Measurements from ENCODE around the gene DMTF1. TPM values are rescaled to one million over a fixed set of nuclear protein-coding genes. Genes with fewer than 3 reads are reported as not detected.

DMTF1 gene
- total and polyA plus RNA-seq, 9 of the 15 experiments (the other 6 are each of a cell fraction or from before 2014, with no cell fraction given), result 25.7 to 208 (median 74.7) TPM

- H2AFZ ChIP-seq (ENCODE audit: low read depth, low read length), result no peak overlapping the region
- POLR2A ChIA-PET, result interaction anchor here (0.6 to 1.1 kb wide), 2 partner anchors 19 to 187 kb away, joined by 3 read pairs; no protein-coding TSS in a partner anchor
- H3K9me1 ChIP-seq (ENCODE audit: control insufficient read depth, insufficient read depth, low read length), result no peaks in the 10 kb centered on the region
- 71% methylated on average over 2 of the region's 2 CpGs for WGBS (ENCODE audit: insufficient coverage, low coverage, missing lambda C conversion rate)
- peaks cover 3 to 20% of the 10 kb centered on the region in 2 experiments; a peak in 2 of 5 replicates for H3K4me1 ChIP-seq (replicated peaks in 1 of 2; ENCODE audit: control insufficient read depth in 2 of 2, insufficient read depth in 2 of 2, low read length in 2 of 2)
- H4K20me1 ChIP-seq (replicated peaks; ENCODE audit: control insufficient read depth, insufficient read depth, low read length), result 0 out of 2 replicates have a peak, but pooled peaks cover 3% of the 10 kb centered on the region
- no peak overlapping the region for H3K9ac ChIP-seq (ENCODE audit: insufficient read depth in 1 of 2, low read depth in 2 of 2, low read length in 2 of 2)
- no peak for TF ChIP-seq MAFG (tag; conservative IDR thresholded peaks at IDR 0.05)
- no peak for TF ChIP-seq CBX2 (IDR thresholded peaks at IDR 0.05; ENCODE audit: insufficient read depth, low read length, poor library complexity, severe bottlenecking)
- no peak for TF ChIP-seq XRCC5 (IDR thresholded peaks at IDR 0.05; ENCODE audit: low read depth, low read length)
- no peak for TF ChIP-seq ZHX1 (conservative IDR thresholded peaks at IDR 0.05; ENCODE audit: low read length)
- no peak for TF ChIP-seq MTF1 (CRISPR knock-in tag; IDR thresholded peaks at IDR 0.05; ENCODE audit: borderline replicate concordance)
- TF ChIP-seq ZBTB34 (CRISPR knock-in tag; IDR thresholded peaks at IDR 0.05), result no peak
- TF ChIP-seq ATF2 (CRISPR knock-in tag; IDR thresholded peaks at IDR 0.05), result no peak
- TF ChIP-seq MEF2A (IDR thresholded peaks at IDR 0.05; ENCODE audit: control insufficient read depth, low read depth, low read length), result no peak
- no peak for TF ChIP-seq ARID3B (CRISPR knock-in tag; IDR thresholded peaks at IDR 0.05; ENCODE audit: borderline replicate concordance)
- TF ChIP-seq MLX (CRISPR knock-in tag; conservative IDR thresholded peaks at IDR 0.05), result no peak
- no peak for TF ChIP-seq MYBL2 (IDR thresholded peaks at IDR 0.05; ENCODE audit: low read depth)
- no peak for TF ChIP-seq MYBL2 (CRISPR knock-in tag; IDR thresholded peaks at IDR 0.05; ENCODE audit: borderline replicate concordance)
- H3K27ac ChIP-seq (ENCODE audit: extremely low read depth, low read depth, low read length), result no peak overlapping the region
- H3K4me3 ChIP-seq, result no peak overlapping the region
- CTCF ChIA-PET (ENCODE audit: low intra/inter-chr PET ratio), result interaction anchor here (0.7 kb wide), 1 partner anchor 67 kb away, joined by 4 read pairs; no protein-coding TSS in a partner anchor
- DNase-seq (ENCODE audit: extremely low read depth in 1 of 4, low spot score in 3 of 4) (no peak), ATAC-seq (peak; percentile 44), FAIRE-seq (no peak)
- in situ Hi-C loops (cut with MboI), result no loop called here
- intact Hi-C loops (cut with micrococcal nuclease), result loop anchor here (10.0 kb wide), 1 partner anchor 715 kb away; the partner anchor contains the start of genes DBF4 and SLC25A40
- H3K4me2 ChIP-seq (ENCODE audit: insufficient read depth, low read length), result no peak overlapping the region
- H3K36me3 ChIP-seq (ENCODE audit: control insufficient read depth, insufficient read depth, low read length), result peaks cover 55% of the 10 kb centered on the region
- peaks cover 66% of the 10 kb centered on the region for H3K79me2 ChIP-seq (ENCODE audit: control insufficient read depth, insufficient read depth, low read length)
- BruUV-seq (replicated peaks), result no TSS peak
- no peaks in the 10 kb centered on the region for H3K27me3 ChIP-seq (ENCODE audit: control insufficient read depth in 2 of 2, insufficient read depth in 2 of 2, low read length in 2 of 2)
- no peaks in the 10 kb centered on the region for H3K9me3 ChIP-seq (replicated peaks; ENCODE audit: control insufficient read depth, insufficient read depth, low read depth, low read length)
Observed at GRCh38 chr7:87159538-87159937, 7.3 kb downstream of the DMTF1 start.

All from K562 (cell line).